ENCODE measurements around the gene CFAP119. TPM values are rescaled to one million over a fixed set of nuclear protein-coding genes. Genes with fewer than 3 reads are reported as not detected.

The CFAP119 gene
- polyA plus RNA-seq, 1 donor from 2014 or later, result 17.0 TPM

- H3K4me2 ChIP-seq (ENCODE audit: low read length), result no peak overlapping the region
- H3K27ac ChIP-seq (ENCODE audit: low read length), result no peak overlapping the region
Observed at GRCh38 chr16:30780549-30780948, 18.7 kb upstream of the CFAP119 start.

GRCh38 chr16:30780021-30780420, 18.2 kb upstream of the CFAP119 start:
- no peak overlapping the region for H3K27ac ChIP-seq (ENCODE audit: low read length)
- TF ChIP-seq TAF1 (IDR thresholded peaks at IDR 0.05; ENCODE audit: low read depth) (no peak), SMC3 (conservative IDR thresholded peaks at IDR 0.05; ENCODE audit: poor library complexity) (no peak), CTCF (IDR thresholded peaks at IDR 0.05; ENCODE audit: poor library complexity, severe bottlenecking) (no peak), MXI1 (conservative IDR thresholded peaks at IDR 0.05; ENCODE audit: poor library complexity, severe bottlenecking) (no peak), REST (IDR thresholded peaks at IDR 0.05; ENCODE audit: borderline replicate concordance) (no peak), POLR2AphosphoS5 (IDR thresholded peaks at IDR 0.05) (no peak), EZH2 (IDR thresholded peaks at IDR 0.05; ENCODE audit: borderline replicate concordance, insufficient read depth, low read length, poor library complexity, severe bottlenecking) (no peak)

More at GRCh38 chr16:30780549-30780948, 18.7 kb upstream of the CFAP119 start:
- Histone ChIP-seq H3K9me3 (ENCODE audit: low read length) (no peaks in the 10 kb centered on the region), H3K4me3 (ENCODE audit: low read length) (no peak overlapping the region), H3K9ac (ENCODE audit: low read length) (no peak overlapping the region), H3K9me2 (ENCODE audit: insufficient read depth, low read length) (no peaks in the 10 kb centered on the region), H3K36me3 (ENCODE audit: insufficient read depth, low read length) (no peaks in the 10 kb centered on the region), H2AFZ (ENCODE audit: low read depth, low read length) (no peak overlapping the region), H3F3A (ENCODE audit: insufficient read depth, low read length, poor library complexity, severe bottlenecking) (no peaks in the 10 kb centered on the region), H3K27me3 (ENCODE audit: insufficient read depth, low read depth, low read length) (no peaks in the 10 kb centered on the region), H3K79me2 (replicated peaks; ENCODE audit: insufficient read depth, low read length) (peaks cover 9% of the 10 kb centered on the region), H4K20me1 (ENCODE audit: insufficient read depth) (no peaks in the 10 kb centered on the region)
- TF ChIP-seq POLR2AphosphoS5 (IDR thresholded peaks at IDR 0.05) (no peak), SMC3 (conservative IDR thresholded peaks at IDR 0.05; ENCODE audit: poor library complexity) (no peak), CTCF (IDR thresholded peaks at IDR 0.05; ENCODE audit: poor library complexity, severe bottlenecking) (no peak), EZH2 (IDR thresholded peaks at IDR 0.05; ENCODE audit: borderline replicate concordance, insufficient read depth, low read length, poor library complexity, severe bottlenecking) (no peak), MXI1 (conservative IDR thresholded peaks at IDR 0.05; ENCODE audit: poor library complexity, severe bottlenecking) (no peak), TAF1 (IDR thresholded peaks at IDR 0.05; ENCODE audit: low read depth) (no peak), RAD21 (conservative IDR thresholded peaks at IDR 0.05) (no peak), EP300 (conservative IDR thresholded peaks at IDR 0.05; ENCODE audit: poor library complexity, severe bottlenecking) (no peak), REST (IDR thresholded peaks at IDR 0.05; ENCODE audit: borderline replicate concordance) (no peak)

More at GRCh38 chr16:30780021-30780420, 18.2 kb upstream of the CFAP119 start:
- no peak overlapping the region for H3K9ac ChIP-seq (ENCODE audit: low read length)
- no peaks in the 10 kb centered on the region for H3K27me3 ChIP-seq (ENCODE audit: insufficient read depth, low read depth, low read length)
- no peaks in the 10 kb centered on the region for H3F3A ChIP-seq (ENCODE audit: insufficient read depth, low read length, poor library complexity, severe bottlenecking)
- H3K36me3 ChIP-seq (ENCODE audit: insufficient read depth, low read length), result no peaks in the 10 kb centered on the region
- no peak overlapping the region for H3K4me3 ChIP-seq (ENCODE audit: low read length)
- no peak overlapping the region for H2AFZ ChIP-seq (ENCODE audit: low read depth, low read length)
- no peaks in the 10 kb centered on the region for H3K9me3 ChIP-seq (ENCODE audit: low read length)
- H4K20me1 ChIP-seq (ENCODE audit: insufficient read depth), result no peaks in the 10 kb centered on the region
- H3K4me2 ChIP-seq (ENCODE audit: low read length), result no peak overlapping the region
- H3K9me2 ChIP-seq (ENCODE audit: insufficient read depth, low read length), result no peaks in the 10 kb centered on the region
- H3K79me2 ChIP-seq (replicated peaks; ENCODE audit: insufficient read depth, low read length), result peaks cover 4% of the 10 kb centered on the region

Measured in neural cell (in vitro differentiated cells).